Testis (tissue), 3 donors: ENCODE results near the gene PRKCA. TPM values are rescaled to one million over a fixed set of nuclear protein-coding genes. Genes with fewer than 3 reads are reported as not detected.

Experiments
- DNase-seq: peaks from one replicate; pipeline ENCODE4 v3.0.0-alpha.2; 2019
- H3K27ac ChIP-seq, 2 donors: fragments of 200-600 bp; sonication (generic); one replicate each; pipeline ENCODE4 v1.5.1; 2019
- H3K27me3 ChIP-seq: fragments of 200-600 bp; sonication (generic); one replicate; pipeline ENCODE4 v1.5.1; 2019
- H3K36me3 ChIP-seq: fragments of 200-600 bp; sonication (generic); one replicate; pipeline ENCODE4 v1.5.1; 2017; ENCODE audit warnings: low read depth; ENCODE audit errors: missing control alignments
- H3K4me1 ChIP-seq: fragments of 200-600 bp; sonication (generic); one replicate; pipeline ENCODE4 v1.5.1; 2019
- H3K4me3 ChIP-seq, 2 donors: fragments of 200-600 bp; sonication (generic); one replicate each; pipeline ENCODE4 v1.5.1; 2017 to 2019
- H3K9me3 ChIP-seq: fragments of 200-600 bp; sonication (generic); one replicate; pipeline ENCODE4 v1.5.1; 2017
- POLR2A ChIP-seq: fragments of 450-650 bp; IDR thresholded peaks from one replicate; pipeline ENCODE4 v1.6.1; 2017; ENCODE audit warnings: antibody characterized with exemption, mild to moderate bottlenecking, moderate library complexity
- WGBS, 2 donors: methylation state at CpG; one replicate each; pipeline ENCODE4 v1.1.5; 2018; 5-methylcytosine and 5-hydroxymethylcytosine counted together
- intact Hi-C: fragments of 100-400 bp; cut with DNase I; formaldehyde crosslinking; loops from one replicate; pipeline ENCODE4 v1.15.1; 2023; ENCODE audit warnings: low total_unique reads
- polyA plus RNA-seq: library from polyadenylated mRNA; stranded (reverse); fragments of 350-450 nt; fragmentation: Illumina TruSeq; extraction: RNeasy Lipid Tissue Mini Kit (QIAGEN cat#74804); gene quantifications from one replicate; pipeline ENCODE4 v1.2.3, GENCODE V29; 2014; ENCODE audit warnings: low read depth, low replicate concordance; ENCODE audit not compliant: insufficient read depth
- total RNA-seq, 2 donors: library from RNA; depleted of rRNA; stranded (reverse); fragments of >200 nt; gene quantifications; one replicate each; pipeline ENCODE4 v1.2.3, GENCODE V29; 2016
- TF ChIP-seq, protein P1 (sequence below), 3 experiments: fragments of 450-650 bp in 2 of 3; fragments of 200-600 bp in 1 of 3; sonication (generic) in 1 of 3; IDR thresholded peaks; one replicate each; pipeline ENCODE4 v1.5.1; 2016 to 2019; ENCODE audit warnings: antibody characterized with exemption in 3 of 3, mild to moderate bottlenecking in 2 of 3, moderate library complexity in 1 of 3

PRKCA gene
- total and polyA plus RNA-seq, 3 donors from 2014 or later = 6.8 to 22.9 (median 15.4) TPM

DNA sequence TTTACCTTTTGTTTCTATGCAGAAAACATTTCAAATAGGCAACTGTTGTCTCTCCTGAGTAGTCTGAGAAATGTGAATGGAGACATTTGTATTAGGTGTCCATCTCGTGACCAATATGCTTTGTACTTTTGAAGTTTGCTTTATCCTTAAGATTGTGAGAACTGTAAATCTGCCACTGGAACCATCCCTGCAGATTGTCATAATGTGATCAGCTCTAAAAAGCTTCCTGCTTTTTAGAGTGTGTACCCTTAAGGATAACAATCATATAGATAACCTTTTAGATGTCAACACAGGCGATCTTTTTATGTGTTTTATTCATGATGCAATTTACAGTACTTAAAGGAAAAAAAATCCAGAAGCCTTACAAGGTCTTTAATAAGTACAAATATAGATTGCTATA, 63.5 kb downstream of the PRKCA start:
- no peak for DNase-seq
- H3K36me3 ChIP-seq = no peaks in the 10 kb centered on the region
- no peaks in the 10 kb centered on the region for H3K4me1 ChIP-seq
- no peak for TF ChIP-seq POLR2A
- TF ChIP-seq, protein P1, sequence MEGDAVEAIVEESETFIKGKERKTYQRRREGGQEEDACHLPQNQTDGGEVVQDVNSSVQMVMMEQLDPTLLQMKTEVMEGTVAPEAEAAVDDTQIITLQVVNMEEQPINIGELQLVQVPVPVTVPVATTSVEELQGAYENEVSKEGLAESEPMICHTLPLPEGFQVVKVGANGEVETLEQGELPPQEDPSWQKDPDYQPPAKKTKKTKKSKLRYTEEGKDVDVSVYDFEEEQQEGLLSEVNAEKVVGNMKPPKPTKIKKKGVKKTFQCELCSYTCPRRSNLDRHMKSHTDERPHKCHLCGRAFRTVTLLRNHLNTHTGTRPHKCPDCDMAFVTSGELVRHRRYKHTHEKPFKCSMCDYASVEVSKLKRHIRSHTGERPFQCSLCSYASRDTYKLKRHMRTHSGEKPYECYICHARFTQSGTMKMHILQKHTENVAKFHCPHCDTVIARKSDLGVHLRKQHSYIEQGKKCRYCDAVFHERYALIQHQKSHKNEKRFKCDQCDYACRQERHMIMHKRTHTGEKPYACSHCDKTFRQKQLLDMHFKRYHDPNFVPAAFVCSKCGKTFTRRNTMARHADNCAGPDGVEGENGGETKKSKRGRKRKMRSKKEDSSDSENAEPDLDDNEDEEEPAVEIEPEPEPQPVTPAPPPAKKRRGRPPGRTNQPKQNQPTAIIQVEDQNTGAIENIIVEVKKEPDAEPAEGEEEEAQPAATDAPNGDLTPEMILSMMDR (IDR thresholded peaks at IDR 0.05) = no peak
- no peak overlapping the region for H3K4me3 ChIP-seq
- H3K27ac ChIP-seq = no peak overlapping the region
- H3K27me3 ChIP-seq = no peaks in the 10 kb centered on the region
- intact Hi-C loops = no loop called here
- no peaks in the 10 kb centered on the region for H3K9me3 ChIP-seq
- WGBS, 2 donors = 74 to 82% methylated on average over 2 of the region's 2 CpGs

GRCh38 chr17:66367107-66367506, 64.7 kb downstream of the PRKCA start:
- H3K27me3 ChIP-seq = no peaks in the 10 kb centered on the region

DNA sequence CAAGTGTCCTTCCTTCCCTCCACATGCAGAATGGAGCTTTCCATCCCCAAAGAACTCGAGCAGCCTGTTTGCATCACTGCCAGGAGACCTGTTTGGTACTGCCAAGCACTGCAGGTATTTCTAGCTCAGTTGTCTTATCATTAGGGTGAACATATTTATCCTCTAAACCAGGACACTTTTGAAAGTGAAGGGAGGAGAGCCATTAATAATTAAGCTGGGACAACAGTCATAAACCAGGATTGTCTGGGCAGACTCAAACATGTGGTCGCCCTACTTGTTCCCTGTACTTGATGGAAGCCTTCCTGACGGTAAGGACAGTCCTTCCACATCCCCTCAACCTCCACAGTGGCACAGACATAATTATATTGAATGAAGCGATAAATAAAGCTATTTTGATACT, 67.4 kb downstream of the PRKCA start:
- no peak for DNase-seq
- 88 to 98% methylated on average over 4 of the region's 4 CpGs for WGBS, 2 donors
- TF ChIP-seq, protein P1 (IDR thresholded peaks at IDR 0.05) = no peak
- TF ChIP-seq POLR2A = no peak
- Histone ChIP-seq H3K4me3 (no peak overlapping the region), H3K36me3 (no peaks in the 10 kb centered on the region), H3K4me1 (no peaks in the 10 kb centered on the region), H3K27me3 (no peaks in the 10 kb centered on the region), H3K27ac (no peak overlapping the region), H3K9me3 (no peaks in the 10 kb centered on the region)
- intact Hi-C loops = no loop called here

More at GRCh38 chr17:66367107-66367506, 64.7 kb downstream of the PRKCA start:
- H3K9me3 ChIP-seq = no peaks in the 10 kb centered on the region
- intact Hi-C loops = no loop called here
- 55 to 56% methylated on average over 2 of the region's 2 CpGs for WGBS, 2 donors
- H3K27ac ChIP-seq = no peak overlapping the region
- no peaks in the 10 kb centered on the region for H3K4me1 ChIP-seq
- no peak overlapping the region for H3K4me3 ChIP-seq
- DNase-seq = no peak
- H3K36me3 ChIP-seq = no peaks in the 10 kb centered on the region
- TF ChIP-seq, protein P1 (IDR thresholded peaks at IDR 0.05) = no peak
- no peak for TF ChIP-seq POLR2A

DNA sequence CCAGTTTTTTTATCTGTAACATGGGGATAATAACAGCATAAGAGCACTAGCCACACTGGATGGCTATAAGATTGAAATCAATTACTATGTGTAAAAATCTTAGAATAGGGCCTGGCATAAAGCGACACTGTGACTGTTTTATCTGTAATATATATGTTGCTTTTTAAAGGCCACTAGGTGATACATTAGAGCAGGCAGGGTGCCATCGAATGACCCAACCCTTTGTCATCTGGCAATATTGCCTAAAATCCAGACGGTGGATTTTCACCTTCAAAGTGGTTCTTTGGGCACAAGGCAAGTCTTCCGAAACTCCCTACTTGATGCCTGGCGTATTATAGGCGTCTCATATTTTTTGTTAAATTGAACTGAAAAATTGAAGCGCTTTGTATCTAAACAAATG, 69.1 kb downstream of the PRKCA start:
- no peak for DNase-seq

DNA sequence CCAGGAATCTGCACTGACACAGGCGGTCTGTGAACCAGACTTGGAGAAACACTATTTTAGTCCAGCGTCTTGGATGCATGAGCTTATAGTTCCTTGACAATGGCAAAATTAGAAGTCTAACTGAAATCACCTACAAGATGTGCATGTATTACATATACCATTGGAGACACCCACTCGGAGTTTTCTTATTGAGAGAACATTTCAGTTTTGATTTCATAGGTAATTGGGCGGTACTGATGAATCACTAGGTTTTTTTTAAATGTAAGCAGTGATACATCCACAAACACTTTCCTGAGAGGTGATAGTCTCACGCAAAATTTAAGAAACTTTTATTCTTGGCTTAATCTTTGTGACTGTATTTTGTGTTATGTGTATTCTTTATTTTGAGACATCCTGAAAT, 69.8 kb downstream of the PRKCA start:
- intact Hi-C loops = no loop called here
- H3K4me1 ChIP-seq = no peaks in the 10 kb centered on the region
- H3K9me3 ChIP-seq = no peaks in the 10 kb centered on the region
- no peaks in the 10 kb centered on the region for H3K27me3 ChIP-seq
- no peak overlapping the region for H3K4me3 ChIP-seq
- WGBS, 2 donors = 92 to 95% methylated on average over 5 of the region's 5 CpGs
- H3K36me3 ChIP-seq = no peaks in the 10 kb centered on the region
- DNase-seq = no peak
- TF ChIP-seq, protein P1 (IDR thresholded peaks at IDR 0.05) = no peak
- TF ChIP-seq POLR2A = no peak
- H3K27ac ChIP-seq = no peak overlapping the region

More for the DNA sequence above, 69.1 kb downstream of the PRKCA start:
- no peaks in the 10 kb centered on the region for H3K4me1 ChIP-seq
- intact Hi-C loops = no loop called here
- WGBS, 2 donors = 87 to 89% methylated on average over 7 of the region's 7 CpGs
- H3K27ac ChIP-seq = no peak overlapping the region
- no peaks in the 10 kb centered on the region for H3K9me3 ChIP-seq
- H3K4me3 ChIP-seq = no peak overlapping the region
- no peak for TF ChIP-seq POLR2A
- TF ChIP-seq, protein P1 (IDR thresholded peaks at IDR 0.05) = no peak
- no peaks in the 10 kb centered on the region for H3K27me3 ChIP-seq
- no peaks in the 10 kb centered on the region for H3K36me3 ChIP-seq
